ENCODE data around the gene METAP1.
"Not testable (repeated sequence)": the region's sequence is repeated elsewhere in the genome, so short reads cannot be mapped to it uniquely, and the experiment has no call there.

Gene METAP1

DNA sequence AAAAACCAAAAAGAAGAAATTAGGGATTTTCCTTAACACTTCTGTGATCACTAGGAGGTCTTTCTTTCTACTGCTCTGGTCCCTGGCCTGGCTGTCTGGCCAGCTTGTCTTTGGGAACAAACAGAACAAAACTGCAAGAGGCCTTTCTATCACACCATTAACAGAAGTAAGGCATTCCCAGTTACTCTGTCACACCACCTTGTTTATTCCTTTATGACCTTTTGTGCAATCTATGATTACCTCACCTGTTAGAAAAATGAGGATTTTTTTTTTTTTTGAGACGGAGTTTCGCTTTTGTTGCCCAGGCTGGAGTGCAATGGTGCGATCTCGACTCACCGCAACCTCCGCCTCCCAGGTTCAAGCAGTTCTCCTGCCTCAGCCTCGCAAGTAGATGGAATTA lies 3.0 kb downstream of the METAP1 start:
- DNase-seq: no peak

DNA sequence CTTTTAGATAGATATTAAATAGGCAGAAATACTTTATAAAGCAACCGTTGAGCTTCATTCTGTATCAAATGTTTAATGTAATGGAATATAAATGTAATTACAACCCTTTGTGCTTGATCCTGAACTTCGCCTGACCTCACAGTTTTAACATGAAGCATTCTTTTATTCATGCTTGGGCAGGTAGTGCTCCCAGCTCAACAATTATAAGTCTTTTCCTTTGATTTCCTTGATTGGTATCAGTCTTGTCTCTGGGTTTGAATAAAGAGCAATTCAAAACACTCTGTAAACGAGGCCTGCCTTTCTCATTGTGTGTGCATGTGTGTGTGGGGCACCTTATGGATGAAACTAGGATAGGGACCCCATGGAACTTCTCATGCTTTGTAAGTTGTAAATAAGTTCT lies 6.8 kb downstream of the METAP1 start:
- no peak for DNase-seq

DNA sequence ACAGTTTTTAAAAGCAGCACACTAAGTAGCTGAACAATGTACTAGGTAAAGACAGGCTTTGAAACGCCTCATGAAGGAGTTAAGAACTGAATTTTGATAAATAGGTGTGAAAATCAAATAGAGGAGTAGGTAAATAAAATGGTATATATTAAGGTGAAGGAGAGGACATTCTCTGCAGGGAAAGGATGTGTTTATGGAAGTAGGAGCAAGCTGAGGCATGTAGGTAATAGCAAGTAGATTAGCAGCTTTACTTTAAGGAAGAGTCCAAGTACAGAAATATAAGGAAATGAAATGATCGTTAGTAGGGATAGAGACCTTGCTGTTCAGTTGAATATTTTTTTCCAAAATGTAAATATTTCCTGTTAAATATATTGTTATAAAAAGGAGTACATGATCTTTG lies 12.5 kb downstream of the METAP1 start:
- no peak for DNase-seq

DNA sequence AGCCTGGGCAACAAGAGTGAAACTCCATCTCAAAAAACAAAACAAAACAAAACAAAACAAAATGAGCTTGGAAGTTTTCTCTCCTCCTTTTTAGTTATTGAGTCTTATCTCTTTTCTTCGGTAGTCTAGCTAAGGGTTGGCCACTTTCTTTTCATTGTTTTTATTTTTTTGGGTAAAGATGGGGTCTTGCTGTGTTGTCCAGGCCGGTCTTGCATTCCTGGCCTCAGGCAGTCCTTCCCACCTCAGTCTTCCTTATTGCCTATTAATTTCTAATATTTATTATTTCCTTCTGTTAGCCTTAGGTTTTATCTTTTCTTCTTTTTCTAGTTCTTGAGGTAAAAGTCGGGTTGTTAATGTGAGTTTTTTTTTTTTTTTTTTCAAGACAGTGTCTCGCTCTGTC lies 16.4 kb downstream of the METAP1 start:
- no peak for DNase-seq

DNA sequence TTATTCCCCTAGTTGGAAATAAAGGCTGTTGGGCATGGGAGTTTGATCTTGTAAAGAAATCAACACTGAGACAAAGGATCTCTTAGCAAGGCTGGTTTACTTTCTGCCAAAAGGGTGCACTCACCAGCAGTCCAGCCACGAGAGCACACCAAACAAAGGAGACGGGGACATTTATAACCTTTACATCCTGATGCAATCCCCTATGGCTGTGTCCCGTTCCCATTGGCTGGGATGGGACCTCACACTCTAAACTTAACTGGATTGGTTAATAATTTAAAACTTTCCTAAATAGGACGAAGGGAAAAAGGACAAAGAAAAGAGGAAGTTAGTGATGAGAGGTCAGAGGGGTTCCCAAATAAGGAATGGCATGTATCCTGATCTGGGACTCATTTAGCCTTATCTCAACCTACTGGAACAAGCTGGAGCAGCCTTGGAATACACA lies 17.9 kb downstream of the METAP1 start:
- DNase-seq: no peak

DNA sequence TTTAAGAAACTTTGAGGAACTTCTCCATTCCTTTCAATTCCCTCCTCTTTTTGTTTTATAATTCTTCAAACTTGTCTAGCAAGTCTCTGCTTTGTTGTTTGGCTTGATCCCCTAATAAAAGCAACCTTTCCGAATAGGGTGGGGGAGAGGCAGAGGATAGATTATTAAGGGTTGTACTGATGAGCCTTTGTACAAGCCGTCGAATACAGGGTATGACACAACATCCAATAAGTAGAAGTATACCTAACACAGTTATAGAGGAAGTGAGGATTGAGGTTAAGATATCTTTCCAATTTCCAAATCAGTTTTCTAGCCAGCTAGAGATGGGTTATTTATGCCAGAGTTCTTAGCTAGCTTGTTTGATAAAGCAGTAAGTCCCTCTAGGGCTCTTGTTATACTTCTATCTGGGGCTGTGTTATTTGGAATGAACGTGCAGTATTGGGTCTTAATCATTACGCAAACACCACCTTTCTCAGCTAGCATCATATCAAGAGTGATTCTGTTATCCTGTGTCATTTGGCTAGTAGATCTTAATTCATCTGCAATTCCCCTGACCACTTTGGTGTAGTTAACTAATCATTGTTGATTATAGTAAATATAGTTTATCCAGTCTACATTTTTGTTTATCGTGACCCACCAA lies 18.5 kb downstream of the METAP1 start:
- DNase-seq: no peak

DNA sequence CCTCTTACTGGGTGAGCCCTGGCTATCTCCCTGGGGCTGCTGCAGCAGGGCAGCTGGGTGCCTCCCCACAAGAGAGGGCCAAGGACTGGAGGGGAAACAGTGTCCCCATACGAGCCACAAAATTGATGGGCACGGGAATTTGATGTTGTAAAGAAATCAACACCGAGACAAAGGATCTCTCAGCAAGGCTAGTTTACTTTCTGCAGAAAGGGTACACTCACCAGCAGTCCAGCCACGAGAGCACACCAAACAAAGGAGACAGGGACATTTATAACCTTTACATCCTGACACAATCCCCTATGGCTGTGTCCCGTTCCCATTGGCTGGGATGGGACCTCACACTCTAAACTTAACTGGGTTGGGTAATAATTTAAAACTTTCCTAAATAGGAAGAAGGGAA lies 25.9 kb downstream of the METAP1 start:
- DNase-seq: no peak

DNA sequence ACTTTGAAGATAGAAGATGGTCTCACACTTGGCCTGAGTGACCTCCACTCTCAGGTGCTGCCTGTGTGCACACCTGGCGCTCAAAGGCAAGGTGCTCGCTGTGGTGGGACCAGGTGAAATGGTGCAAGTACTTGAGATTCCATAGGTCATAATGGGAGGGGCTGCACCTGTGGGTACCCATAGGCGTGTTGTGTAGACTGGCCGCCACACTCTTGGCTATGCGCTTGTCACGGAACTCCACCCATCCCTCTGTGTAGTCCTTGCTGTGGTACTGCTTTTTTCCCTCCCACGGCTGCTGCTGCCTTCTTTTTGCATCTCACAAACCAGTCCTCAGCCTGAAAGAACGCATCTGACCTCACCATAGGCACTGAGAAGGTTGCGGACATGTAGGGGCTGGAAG lies 27.0 kb downstream of the METAP1 start:
- no peak for DNase-seq

DNA sequence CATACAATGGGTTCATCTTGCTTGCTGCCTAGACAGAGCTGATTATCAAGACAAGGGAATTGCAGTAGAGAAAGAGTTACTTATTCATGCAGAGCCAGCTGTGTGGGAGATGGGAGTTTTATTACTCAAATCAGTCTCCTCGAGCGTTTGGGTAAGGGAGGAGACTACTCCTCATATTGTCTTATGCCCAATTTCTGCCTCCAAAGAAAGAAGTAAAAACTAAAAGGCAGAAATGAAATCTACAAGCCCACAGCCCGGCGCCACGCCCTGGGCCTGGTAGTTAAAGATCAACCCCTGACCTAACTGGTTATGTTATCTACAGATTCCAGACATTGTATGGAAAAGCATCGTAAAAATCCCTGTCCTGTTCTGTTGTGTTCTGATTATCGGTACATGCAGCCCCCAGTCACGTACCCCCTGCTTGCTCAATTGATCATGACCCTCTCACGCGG lies 28.3 kb downstream of the METAP1 start:
- not testable (repeated sequence) for DNase-seq

DNA sequence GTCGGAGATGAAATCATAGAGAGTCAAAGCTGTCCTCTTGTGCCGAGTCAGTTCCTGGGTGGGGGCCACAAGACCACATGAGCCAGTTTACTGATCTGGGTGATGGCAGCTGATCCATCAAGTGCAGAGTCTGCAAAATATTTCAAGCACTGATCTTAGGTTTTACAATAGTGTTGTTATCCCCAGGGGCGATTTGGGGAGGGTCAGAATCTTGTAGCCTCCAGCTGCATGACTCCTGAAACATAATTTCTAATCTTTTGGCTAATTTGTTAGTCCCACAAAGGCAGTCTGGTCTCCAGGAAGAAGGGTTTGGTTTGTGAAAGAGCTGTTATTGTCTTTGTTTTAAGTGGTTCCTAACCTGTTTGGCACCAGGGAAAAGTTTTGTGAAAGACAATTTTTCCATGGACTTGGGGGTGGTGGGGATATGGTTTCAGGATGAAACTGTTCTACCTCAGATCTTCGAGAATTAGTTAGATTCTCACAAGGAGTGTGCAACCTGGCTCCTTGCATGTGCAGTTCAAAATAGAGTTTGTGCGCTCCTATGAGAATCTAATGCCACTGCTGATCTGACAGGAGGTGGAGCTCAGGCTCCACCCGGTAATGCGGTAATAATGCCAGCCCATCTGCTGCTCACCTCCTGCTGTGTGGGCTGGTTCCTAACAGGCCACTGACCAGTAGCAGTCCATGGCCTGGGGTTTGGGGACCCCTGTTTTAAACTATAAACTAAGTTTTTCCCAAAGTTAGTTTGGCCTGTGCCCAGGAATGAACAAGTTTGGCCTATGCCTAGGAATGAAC lies 29.2 kb downstream of the METAP1 start:
- DNase-seq: no peak

DNA sequence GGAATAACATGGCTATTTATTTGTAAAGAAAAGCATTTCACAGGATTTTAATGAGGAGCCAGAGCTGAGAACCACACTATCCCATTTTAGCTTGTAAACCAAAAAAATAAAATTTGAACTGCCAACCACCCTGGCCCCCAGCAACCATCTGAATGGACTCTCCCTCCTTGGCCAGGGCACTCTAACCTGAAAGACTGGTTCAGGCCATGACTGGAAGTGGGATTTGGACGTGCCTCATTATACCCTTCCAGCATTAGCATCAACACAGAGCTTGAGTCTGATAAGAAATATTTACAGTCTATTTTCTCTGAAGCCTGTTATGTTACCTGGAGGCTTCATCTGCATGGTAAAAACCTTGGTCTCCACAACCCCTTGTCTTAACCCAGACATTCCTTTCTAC lies 30.0 kb downstream of the METAP1 start:
- DNase-seq: no peak

DNA sequence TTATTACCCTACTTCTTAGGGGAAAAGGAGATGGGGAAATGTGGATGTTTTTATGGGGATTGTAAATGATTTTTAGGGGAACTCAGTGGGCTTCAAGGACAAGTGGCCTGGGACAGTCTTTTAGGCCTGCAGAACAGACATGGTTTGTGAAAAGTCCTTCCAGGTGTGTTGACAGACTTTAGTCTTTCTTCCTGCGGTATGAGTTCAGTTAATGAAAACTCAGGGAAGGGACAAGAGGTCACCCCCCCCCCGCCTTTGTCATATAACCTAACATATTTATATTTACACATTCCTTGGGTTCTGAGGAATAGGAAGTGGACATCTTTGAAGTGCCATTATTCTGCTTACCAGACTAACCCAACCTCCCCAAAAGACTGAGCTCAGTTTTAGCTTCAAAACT lies 31.8 kb downstream of the METAP1 start:
- DNase-seq: no peak

DNA sequence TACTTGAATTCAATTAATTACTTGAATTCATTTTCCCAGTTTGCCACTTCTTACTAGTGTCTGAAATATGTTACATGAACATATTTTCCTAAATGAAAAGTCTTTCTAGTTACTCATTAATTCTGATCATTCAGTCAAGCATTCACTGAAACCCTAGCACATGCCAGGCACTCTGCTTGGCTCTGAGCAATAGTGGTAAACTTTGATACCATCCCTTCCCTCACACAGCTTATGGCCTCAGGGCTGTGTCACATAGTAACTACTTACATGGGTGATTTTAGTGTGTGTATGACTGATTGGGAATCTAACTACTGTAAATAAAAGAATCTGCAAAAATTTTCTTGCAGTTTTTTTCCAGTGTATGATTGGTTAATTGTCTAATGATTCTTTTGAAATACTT lies 32.7 kb downstream of the METAP1 start:
- no peak for DNase-seq

DNA sequence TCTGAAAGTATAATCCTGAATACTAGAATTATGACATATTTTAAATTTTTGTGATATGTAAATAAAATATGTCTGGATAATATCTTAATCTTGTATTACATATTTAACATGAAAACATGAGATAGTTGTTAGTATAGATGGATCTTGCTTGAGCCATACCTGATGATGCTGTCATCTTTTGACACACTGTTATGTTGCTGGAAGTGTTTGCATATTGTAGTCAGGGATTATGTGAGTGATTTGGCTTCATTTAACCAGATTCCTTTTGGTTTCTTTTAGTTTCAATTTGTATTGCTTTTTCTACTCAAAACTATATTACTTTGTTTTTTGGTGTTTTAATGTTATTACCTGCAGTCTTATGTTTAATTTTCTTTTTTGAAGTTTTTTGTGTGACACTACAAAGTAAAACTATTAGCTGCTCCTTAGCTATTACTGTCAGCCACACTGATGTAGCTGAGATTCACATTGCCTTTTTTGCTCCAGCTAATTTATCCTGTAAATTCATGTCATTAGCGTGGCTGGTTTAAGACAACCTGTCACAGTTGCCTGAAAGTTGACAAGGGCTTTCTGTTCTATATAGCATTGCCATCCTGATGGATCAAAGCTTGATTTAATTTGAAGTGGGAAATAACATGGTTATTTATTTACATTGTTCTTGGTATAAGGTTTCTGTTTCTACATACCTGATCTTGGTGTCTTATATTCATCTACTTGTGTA lies 33.7 kb downstream of the METAP1 start:
- DNase-seq: no peak

DNA sequence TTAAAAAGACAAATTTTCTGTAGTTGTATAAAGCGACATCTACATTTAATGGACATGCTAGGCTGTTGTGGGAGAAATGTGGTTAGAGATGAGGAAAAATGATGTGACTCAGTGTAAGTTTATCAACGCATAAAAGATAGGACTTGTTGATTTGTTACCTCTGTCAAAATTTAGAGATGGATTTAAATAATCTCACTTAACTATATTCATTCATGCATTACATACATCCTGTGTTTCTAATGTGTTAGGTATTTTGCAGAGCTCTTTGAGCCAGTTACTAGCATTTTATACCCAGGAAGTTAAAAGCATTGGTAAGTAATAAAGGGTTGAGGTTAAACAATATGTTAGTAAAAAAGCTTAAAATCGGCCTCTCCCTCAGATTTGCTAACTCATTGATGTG lies 34.3 kb downstream of the METAP1 start:
- DNase-seq: no peak

DNA sequence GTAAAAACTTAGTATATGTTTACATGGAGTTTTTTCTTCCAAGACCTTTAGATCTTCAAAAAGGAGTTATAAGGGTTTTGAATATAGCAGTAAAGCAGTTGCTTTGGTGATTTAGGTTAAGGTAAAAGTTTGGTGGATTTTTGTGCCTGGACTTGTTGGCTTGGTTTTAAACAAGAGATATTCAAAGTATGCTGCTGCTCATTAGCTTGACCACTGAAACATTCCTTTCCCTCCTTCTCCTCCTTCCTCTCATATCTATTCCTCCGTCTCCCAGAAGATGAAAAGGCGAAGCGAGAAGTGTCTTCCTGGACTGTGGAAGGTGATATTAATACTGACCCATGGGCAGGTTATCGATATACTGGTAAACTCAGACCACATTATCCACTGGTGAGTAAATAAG lies 38.4 kb downstream of the METAP1 start:
- no peak for DNase-seq

DNA sequence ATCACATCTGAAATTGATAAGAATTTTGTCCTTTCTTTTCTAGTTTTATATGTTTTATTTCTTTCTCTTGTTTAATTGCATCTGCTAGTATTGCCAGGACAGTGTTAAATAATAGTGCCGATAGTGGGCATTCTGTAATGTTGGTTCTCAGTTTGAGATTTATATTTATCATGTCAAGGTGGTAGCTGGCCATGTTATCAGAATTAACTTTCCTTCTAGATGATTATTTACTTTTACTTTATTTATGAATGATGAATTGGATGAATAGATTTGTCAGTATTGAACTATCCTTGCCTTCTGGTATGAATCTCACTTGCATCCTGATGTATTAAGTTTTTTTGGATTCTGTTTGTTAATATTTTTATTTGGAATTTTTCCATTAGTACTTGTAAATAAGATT lies 42.7 kb downstream of the METAP1 start:
- no peak for DNase-seq

DNA sequence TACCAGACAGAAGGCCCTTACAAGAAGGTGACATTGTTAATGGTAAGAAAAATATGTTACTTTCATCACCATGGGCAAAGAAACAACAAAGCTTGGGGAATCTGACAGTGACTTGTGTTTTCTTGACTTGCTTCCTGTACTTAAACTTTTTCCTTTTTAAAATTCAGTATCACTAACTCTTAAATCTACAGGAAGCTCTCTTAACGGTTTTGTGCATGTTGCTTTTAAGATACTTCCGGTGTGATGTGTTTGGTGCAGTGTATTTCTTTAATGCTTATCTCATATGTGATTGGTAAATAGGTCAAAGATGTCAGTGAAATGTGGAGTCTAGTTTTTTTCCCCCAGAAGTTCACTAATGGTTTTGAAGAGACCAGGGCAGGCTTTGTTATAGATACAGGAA lies 47.8 kb downstream of the METAP1 start:
- DNase-seq: no peak

DNA sequence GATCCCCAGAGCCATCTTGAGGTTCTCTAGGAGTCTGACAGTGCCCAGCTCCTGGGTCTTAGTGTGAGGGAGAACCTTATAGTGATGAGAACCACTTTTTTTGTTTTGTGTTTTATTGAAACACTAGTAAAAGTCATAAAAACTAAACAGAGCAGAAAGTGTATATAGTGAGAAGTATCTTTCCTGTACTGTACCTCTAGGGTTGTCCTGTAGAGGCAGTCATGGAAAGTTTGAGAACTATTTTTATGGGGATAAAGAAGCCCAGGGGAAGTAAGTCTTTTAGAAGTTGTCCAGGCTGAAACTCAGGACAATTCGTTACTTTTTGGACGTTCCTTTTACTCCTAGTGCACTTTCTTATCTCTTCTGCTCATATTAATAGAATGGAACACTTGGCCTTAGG lies 52.2 kb downstream of the METAP1 start:
- DNase-seq: no peak

DNA sequence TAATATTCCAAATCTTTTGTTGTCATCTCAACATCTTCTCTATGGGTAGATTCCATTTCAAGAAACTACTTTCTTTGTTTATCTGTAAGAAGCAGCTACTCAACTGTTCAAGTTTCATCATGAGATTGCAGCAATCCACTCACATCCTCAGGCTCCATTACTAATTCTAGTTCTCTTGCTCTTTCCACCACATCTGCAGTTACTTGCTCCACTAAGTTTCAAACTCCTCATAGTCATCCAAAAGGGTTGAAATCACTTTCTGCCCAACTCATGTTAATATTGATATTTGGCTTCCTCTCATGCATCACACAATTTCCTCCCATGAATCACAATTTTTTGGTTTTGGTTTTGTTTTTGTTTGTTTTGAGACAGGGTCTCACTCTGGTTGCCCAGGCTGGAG lies 57.4 kb downstream of the METAP1 start:
- DNase-seq: no peak

DNA sequence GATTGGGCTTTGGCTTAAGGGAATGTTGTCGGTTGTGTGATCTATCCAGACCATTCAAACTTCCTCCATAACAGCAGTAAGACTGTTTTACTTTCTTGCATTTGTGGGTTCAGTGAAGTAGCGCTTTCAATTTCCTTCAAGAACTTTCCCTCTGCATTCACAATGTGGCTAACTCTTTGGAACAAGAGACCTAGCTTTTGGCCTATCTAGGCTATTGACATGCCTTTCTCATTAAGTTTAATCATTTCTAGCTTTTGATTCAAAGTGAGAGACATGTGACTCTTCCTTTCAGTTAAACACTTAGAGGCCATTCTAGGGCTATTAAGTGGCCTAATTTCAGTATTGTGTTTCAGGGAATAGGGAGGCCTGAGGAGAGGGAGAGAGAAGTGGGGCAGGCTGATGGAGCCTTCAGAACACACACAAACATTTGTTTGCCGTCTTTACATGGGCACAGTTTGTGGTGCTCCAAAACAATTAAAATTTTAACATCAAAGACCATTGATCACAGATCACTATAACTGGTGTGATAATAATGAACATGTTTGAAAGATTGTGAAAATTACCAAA lies 59.0 kb downstream of the METAP1 start:
- DNase-seq: no peak

DNA sequence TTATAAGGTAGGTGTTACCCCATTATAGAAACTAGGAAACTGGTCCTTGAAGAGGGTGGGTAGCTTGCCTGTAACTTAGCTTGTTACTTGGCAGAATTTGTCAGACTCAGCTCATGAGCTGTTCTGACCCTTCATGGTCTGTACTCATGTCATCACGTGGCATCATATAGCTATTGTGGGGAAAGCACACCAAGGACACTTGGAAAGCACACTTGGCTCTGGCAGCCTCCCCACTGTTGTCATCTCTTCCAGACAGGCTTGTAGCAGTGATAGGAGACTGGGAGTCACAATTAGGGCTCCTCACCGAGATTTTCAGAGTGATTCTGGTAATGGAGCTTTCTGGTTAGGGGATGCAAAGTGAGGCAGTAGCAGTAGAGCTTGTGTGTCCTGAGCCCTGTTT lies 62.7 kb downstream of the METAP1 start:
- DNase-seq: no peak

DNA sequence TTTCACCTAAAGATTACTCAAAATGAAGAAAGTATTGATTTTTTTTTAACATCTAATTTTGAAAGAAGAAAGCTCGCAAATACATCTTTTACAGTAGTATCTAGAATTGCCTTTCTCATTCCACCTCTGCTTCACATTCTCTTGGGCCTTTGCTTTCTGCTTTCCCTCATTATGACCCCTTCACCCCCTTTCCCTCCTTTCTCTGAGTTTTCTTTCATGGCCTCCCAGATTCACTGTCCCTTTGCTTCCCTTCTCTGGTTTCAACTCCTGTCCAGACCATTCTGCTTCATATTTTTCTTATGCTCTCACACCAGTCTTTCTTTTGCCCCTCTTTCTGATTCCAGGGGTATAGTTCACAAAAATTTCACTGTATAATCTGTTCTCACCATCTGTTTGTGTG lies 64.0 kb downstream of the METAP1 start:
- DNase-seq: no peak

Measured in NCI-H1694 (cell line).